ENCODE results near the gene TJP2.

The TJP2 gene

GRCh38 chr9:69171517-69171916 lies 2.6 kb upstream of the TJP2 start:
- no peak overlapping the region for H3K4me3 ChIP-seq (ENCODE audit: low read depth, low read length)
- ChIA-PET CTCF (interaction anchor here (0.5 to 2.6 kb wide), 3 partner anchors 13 to 48 kb away, joined by 3 to 10 read pairs (median 3); no protein-coding TSS in a partner anchor), POLR2A (no interaction called here)
- TF ChIP-seq SCRT1 (tag by site-specific recombination; IDR thresholded peaks at IDR 0.05; ENCODE audit: borderline replicate concordance): 0 out of 2 replicates have a peak, but pooled peaks have one; percentile 10
- peak; percentile 85 for TF ChIP-seq SCRT2 (tag by site-specific recombination; IDR thresholded peaks at IDR 0.05)
- TF ChIP-seq, protein P1, sequence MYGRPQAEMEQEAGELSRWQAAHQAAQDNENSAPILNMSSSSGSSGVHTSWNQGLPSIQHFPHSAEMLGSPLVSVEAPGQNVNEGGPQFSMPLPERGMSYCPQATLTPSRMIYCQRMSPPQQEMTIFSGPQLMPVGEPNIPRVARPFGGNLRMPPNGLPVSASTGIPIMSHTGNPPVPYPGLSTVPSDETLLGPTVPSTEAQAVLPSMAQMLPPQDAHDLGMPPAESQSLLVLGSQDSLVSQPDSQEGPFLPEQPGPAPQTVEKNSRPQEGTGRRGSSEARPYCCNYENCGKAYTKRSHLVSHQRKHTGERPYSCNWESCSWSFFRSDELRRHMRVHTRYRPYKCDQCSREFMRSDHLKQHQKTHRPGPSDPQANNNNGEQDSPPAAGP (tag by site-specific recombination; IDR thresholded peaks at IDR 0.05): no peak
- TF ChIP-seq ZNF404 (tag by site-specific recombination; IDR thresholded peaks at IDR 0.05): no peak
- H3K27ac ChIP-seq (ENCODE audit: extremely low read depth, low read depth, low read length): no peak overlapping the region
- no peaks in the 10 kb centered on the region for H3K9me3 ChIP-seq (ENCODE audit: control insufficient read depth, insufficient read depth, low read depth, low read length)
- H3K4me1 ChIP-seq (ENCODE audit: control insufficient read depth, insufficient read depth, low read length): peaks cover 17% of the 10 kb centered on the region
- H3K36me3 ChIP-seq (ENCODE audit: control insufficient read depth in 2 of 2, insufficient read depth in 1 of 2, low read length in 2 of 2): no peaks in the 10 kb centered on the region

DNA sequence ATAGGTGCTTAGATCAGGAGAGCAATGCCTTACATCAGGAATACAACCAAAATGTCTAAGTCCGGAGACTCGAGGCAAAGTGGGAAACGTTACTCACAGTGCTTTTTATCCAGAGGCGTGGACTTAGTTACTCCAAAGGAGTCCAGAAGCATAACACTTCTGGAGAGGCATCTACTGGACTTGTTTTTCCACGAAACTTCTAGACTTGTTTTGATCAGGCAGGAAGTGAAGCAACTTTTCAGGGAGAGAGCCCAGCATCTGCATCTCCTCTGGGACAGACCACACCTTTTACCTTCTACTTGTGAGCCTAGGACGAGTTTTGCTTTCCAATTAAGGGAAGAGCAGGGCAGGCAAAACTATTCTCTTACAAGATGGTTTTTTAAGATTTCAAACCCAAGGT lies 1.2 kb upstream of the TJP2 start:
- H3K9me3 ChIP-seq (ENCODE audit: control insufficient read depth, insufficient read depth, low read depth, low read length): no peaks in the 10 kb centered on the region
- H3K4me1 ChIP-seq (ENCODE audit: control insufficient read depth, insufficient read depth, low read length): peaks cover 23% of the 10 kb centered on the region
- CTCF ChIA-PET: interaction anchor here (1.1 to 2.6 kb wide), 2 partner anchors 15 to 22 kb away, joined by 4 to 10 read pairs; no protein-coding TSS in a partner anchor
- no peak overlapping the region for H3K27ac ChIP-seq (ENCODE audit: extremely low read depth, low read depth, low read length)
- POLR2A ChIA-PET: no interaction called here
- H3K36me3 ChIP-seq (ENCODE audit: control insufficient read depth in 2 of 2, insufficient read depth in 1 of 2, low read length in 2 of 2): no peaks in the 10 kb centered on the region
- H3K4me3 ChIP-seq (ENCODE audit: low read depth, low read length): no peak overlapping the region
- TF ChIP-seq WT1 (tag by site-specific recombination; IDR thresholded peaks at IDR 0.05) (no peak), ZNF416 (tag by site-specific recombination; IDR thresholded peaks at IDR 0.05) (no peak), ZNF354C (tag by site-specific recombination; IDR thresholded peaks at IDR 0.05; ENCODE audit: borderline replicate concordance, low read depth) (no peak), REPIN1 (tag by site-specific recombination; IDR thresholded peaks at IDR 0.05; ENCODE audit: low read depth) (no peak), ZNF138 (tag by site-specific recombination; IDR thresholded peaks at IDR 0.05; ENCODE audit: borderline replicate concordance) (no peak), ZNF670 (tag by site-specific recombination; IDR thresholded peaks at IDR 0.05; ENCODE audit: low read depth) (no peak), ZNF549 (tag by site-specific recombination; IDR thresholded peaks at IDR 0.05) (no peak), EGR2 (tag by site-specific recombination; IDR thresholded peaks at IDR 0.05; ENCODE audit: low read depth) (no peak), ZNF600 (tag by site-specific recombination; IDR thresholded peaks at IDR 0.05) (no peak), ZNF335 (tag by site-specific recombination; conservative IDR thresholded peaks at IDR 0.05) (no peak), ZBTB44 (tag by site-specific recombination; IDR thresholded peaks at IDR 0.05) (no peak), ZNF791 (tag by site-specific recombination; IDR thresholded peaks at IDR 0.05) (no peak), ZNF837 (tag by site-specific recombination; IDR thresholded peaks at IDR 0.05) (no peak), ZNF24 (tag by site-specific recombination; IDR thresholded peaks at IDR 0.05) (no peak), HOXC10 (CRISPR knock-in tag; IDR thresholded peaks at IDR 0.05) (no peak), GLIS2 (tag by site-specific recombination; IDR thresholded peaks at IDR 0.05) (no peak), ZSCAN23 (tag by site-specific recombination; IDR thresholded peaks at IDR 0.05) (no peak)
- TF ChIP-seq, protein P2, sequence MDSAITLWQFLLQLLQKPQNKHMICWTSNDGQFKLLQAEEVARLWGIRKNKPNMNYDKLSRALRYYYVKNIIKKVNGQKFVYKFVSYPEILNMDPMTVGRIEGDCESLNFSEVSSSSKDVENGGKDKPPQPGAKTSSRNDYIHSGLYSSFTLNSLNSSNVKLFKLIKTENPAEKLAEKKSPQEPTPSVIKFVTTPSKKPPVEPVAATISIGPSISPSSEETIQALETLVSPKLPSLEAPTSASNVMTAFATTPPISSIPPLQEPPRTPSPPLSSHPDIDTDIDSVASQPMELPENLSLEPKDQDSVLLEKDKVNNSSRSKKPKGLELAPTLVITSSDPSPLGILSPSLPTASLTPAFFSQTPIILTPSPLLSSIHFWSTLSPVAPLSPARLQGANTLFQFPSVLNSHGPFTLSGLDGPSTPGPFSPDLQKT (IDR thresholded peaks at IDR 0.05; ENCODE audit: borderline replicate concordance, low read depth, low read length): no peak
- TF ChIP-seq, protein P3, sequence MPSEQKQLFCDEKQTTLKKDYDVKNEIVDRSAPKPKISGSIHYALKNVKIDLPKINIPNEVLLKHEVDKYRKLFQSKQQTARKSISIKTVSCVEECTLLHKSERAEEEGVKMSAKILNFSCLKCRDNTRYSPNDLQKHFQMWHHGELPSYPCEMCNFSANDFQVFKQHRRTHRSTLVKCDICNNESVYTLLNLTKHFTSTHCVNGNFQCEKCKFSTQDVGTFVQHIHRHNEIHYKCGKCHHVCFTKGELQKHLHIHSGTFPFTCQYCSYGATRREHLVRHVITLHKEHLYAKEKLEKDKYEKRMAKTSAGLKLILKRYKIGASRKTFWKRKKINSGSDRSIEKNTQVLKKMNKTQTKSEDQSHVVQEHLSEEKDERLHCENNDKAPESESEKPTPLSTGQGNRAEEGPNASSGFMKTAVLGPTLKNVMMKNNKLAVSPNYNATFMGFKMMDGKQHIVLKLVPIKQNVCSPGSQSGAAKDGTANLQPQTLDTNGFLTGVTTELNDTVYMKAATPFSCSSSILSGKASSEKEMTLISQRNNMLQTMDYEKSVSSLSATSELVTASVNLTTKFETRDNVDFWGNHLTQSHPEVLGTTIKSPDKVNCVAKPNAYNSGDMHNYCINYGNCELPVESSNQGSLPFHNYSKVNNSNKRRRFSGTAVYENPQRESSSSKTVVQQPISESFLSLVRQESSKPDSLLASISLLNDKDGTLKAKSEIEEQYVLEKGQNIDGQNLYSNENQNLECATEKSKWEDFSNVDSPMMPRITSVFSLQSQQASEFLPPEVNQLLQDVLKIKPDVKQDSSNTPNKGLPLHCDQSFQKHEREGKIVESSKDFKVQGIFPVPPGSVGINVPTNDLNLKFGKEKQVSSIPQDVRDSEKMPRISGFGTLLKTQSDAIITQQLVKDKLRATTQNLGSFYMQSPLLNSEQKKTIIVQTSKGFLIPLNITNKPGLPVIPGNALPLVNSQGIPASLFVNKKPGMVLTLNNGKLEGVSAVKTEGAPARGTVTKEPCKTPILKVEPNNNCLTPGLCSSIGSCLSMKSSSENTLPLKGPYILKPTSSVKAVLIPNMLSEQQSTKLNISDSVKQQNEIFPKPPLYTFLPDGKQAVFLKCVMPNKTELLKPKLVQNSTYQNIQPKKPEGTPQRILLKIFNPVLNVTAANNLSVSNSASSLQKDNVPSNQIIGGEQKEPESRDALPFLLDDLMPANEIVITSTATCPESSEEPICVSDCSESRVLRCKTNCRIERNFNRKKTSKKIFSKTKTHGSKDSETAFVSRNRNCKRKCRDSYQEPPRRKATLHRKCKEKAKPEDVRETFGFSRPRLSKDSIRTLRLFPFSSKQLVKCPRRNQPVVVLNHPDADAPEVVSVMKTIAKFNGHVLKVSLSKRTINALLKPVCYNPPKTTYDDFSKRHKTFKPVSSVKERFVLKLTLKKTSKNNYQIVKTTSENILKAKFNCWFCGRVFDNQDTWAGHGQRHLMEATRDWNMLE (tag by site-specific recombination; conservative IDR thresholded peaks at IDR 0.05; ENCODE audit: low read depth): no peak
